ENCODE measurements around the gene TEDC1. TPM values are rescaled to one million over a fixed set of nuclear protein-coding genes. Genes with fewer than 3 reads are reported as not detected.

TEDC1 gene
- total RNA-seq, 1 experiment from 2014 or later = 34.0 TPM

DNA sequence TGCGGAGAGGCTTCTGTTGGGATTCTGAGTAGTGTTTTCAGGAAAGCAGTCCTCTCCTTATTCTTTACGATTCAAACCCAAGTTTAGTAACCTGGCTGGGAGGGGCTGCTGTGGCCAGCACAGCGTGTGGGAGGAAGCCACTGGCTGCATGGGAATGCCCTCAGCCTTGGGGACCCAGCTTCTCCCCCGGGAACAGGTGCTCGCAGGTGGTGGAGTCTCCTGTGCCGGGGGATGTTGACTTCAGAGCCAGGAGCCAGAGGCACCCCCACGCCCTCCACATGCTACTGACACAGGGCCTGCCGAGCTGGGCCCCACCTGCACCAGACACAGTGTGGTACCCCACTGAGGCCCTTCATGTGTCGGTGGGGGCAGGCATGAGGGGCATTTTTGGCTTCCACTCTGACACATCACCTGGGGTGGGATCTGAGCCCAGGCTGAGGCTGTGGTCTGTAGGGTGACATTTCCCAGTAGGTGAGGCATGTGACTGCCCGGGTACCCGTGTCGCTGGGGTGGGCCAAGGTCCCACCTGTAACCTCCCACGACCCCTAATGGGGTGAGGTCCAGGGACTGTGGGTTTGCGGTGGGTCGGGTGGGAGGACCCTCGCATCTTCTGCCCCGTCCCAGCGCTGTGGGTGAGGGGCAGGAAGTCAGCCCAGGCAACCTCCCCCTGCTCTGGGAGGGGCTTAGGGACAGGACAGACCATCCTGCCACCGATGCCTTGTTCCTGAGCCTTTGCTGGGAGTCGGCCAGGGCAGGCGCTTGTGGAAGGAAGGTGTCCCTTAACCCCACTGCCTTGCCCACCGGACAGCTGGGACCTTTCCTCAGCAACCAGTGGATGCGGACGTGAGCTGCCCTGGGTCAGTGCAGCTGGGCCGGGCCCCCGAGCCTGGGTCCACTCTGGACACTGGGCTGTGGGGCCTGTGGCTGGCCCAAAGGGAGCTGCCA lies 44.9 kb upstream of the TEDC1 start:
- intact Hi-C loops (cut with micrococcal nuclease; ENCODE audit: unreplicated experiment) = no loop called here
- Histone ChIP-seq H3K4me3 (ENCODE audit: low read depth, low read length, poor library complexity, severe bottlenecking) (no peak overlapping the region), H3K36me3 (ENCODE audit: insufficient read depth, low read length, poor library complexity, severe bottlenecking) (peaks cover 52% of the 10 kb centered on the region), H3K27ac (ENCODE audit: low read depth, low read length, poor library complexity, severe bottlenecking) (no peak overlapping the region), H3K27me3 (replicated peaks; ENCODE audit: insufficient read depth, low read depth, low read length, poor library complexity) (no peaks in the 10 kb centered on the region), H3K4me1 (ENCODE audit: insufficient read depth, low read length, poor library complexity, severe bottlenecking) (peaks cover 4% of the 10 kb centered on the region), H3K9me3 (ENCODE audit: low read depth, low read length, poor library complexity, severe bottlenecking) (no peaks in the 10 kb centered on the region)
- BruUV-seq (replicated peaks) = no TSS peak
- CTCF ChIA-PET = no interaction called here
- no peak for DNase-seq (ENCODE audit: low spot score)
- POLR2A ChIA-PET (ENCODE audit: low non-redundant PET) = no interaction called here
- TF ChIP-seq EZH2 (IDR thresholded peaks at IDR 0.05; ENCODE audit: borderline replicate concordance, low read depth, low read length, poor library complexity, severe bottlenecking) = no peak
- TF ChIP-seq, protein P1, sequence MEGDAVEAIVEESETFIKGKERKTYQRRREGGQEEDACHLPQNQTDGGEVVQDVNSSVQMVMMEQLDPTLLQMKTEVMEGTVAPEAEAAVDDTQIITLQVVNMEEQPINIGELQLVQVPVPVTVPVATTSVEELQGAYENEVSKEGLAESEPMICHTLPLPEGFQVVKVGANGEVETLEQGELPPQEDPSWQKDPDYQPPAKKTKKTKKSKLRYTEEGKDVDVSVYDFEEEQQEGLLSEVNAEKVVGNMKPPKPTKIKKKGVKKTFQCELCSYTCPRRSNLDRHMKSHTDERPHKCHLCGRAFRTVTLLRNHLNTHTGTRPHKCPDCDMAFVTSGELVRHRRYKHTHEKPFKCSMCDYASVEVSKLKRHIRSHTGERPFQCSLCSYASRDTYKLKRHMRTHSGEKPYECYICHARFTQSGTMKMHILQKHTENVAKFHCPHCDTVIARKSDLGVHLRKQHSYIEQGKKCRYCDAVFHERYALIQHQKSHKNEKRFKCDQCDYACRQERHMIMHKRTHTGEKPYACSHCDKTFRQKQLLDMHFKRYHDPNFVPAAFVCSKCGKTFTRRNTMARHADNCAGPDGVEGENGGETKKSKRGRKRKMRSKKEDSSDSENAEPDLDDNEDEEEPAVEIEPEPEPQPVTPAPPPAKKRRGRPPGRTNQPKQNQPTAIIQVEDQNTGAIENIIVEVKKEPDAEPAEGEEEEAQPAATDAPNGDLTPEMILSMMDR (conservative IDR thresholded peaks at IDR 0.05; ENCODE audit: low read depth, low read length) = no peak

DNA sequence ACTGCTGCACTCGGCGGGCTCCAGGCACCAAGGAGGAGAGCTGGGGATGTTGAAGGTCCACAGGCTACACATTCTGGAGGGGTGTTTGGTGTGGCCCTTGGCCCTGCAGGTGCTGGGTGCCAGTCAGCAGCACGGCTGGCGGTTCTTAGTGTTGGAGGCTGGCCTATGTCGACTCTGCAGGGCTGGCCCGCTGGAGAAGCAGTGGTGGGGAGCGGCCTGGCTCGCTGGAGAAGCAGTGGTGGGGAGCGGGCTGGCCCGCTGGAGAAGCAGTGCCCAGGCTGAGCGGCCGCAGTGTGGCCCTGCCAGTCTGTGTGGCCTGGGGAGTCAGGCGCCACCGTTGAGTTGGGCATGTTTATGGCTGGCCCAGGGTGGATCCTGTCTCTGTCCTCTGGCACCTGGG lies 44.1 kb upstream of the TEDC1 start:
- intact Hi-C loops (cut with micrococcal nuclease; ENCODE audit: unreplicated experiment) = no loop called here
- CTCF ChIA-PET = no interaction called here
- no peak overlapping the region for H3K27ac ChIP-seq (ENCODE audit: low read depth, low read length, poor library complexity, severe bottlenecking)

DNA sequence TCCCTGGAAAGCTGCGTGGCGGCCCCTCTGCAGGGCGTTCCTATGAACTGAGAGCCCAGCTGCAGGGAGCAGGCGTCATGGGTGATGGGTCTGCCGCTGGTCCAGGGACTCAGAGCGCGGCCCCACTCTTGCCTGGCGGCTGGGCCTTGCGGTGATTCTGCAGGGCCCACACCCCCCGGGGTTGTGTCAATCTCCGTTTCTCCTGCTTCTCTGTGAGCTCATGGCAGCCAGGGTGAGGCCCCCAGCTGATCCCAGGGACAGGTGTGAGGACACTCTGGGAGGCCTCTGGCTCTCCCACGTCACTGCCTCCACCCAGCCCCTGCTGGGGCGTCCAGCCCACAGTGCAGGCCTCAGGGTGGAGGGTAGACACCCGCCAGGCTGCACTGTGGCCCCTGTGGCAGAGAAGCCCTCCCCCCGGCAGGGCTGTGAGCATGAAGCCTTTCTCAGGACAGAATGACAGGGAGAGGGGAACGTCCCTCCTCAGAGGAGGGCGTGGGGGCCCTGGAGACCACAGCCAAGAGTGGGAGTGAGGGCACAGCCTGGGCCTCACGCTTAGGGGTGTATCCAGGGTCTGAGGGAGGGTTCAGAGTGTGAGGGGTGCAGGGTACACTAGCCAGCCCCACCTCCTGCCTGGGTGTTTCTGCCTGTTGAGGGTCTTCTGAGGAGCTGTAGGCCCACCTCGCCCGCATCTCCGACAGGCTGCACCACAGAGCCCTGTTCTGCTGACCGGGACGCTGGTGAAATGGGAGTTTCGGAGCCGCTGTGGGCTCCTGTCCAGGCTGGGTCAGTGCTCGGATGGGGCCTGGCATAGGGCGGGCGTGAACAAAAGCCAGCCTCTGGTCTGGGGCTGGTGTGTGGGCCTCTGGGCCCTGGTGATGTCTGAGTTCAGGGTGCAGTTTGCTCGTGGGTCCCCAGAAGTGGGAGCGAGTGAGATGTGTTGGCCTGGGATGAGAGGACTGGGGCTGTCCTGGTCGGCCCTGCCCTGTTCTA lies 43.1 kb upstream of the TEDC1 start:
- TF ChIP-seq EZH2 (IDR thresholded peaks at IDR 0.05; ENCODE audit: borderline replicate concordance, low read depth, low read length, poor library complexity, severe bottlenecking) = no peak
- TF ChIP-seq, protein P1 (conservative IDR thresholded peaks at IDR 0.05; ENCODE audit: low read depth, low read length) = no peak
- intact Hi-C loops (cut with micrococcal nuclease; ENCODE audit: unreplicated experiment) = loop anchor here (2.0 kb wide), 1 partner anchor 41 kb away; no protein-coding TSS in a partner anchor
- H3K36me3 ChIP-seq (ENCODE audit: insufficient read depth, low read length, poor library complexity, severe bottlenecking) = peaks cover 56% of the 10 kb centered on the region
- ChIA-PET CTCF (interaction anchor here (0.6 to 1.1 kb wide), 2 partner anchors 10 to 23 kb away, joined by 4 to 5 read pairs; no protein-coding TSS in a partner anchor), POLR2A (ENCODE audit: low non-redundant PET) (no interaction called here)
- H3K9me3 ChIP-seq (ENCODE audit: low read depth, low read length, poor library complexity, severe bottlenecking) = no peaks in the 10 kb centered on the region
- DNase-seq (ENCODE audit: low spot score) = no peak
- H3K4me1 ChIP-seq (ENCODE audit: insufficient read depth, low read length, poor library complexity, severe bottlenecking) = peaks cover 4% of the 10 kb centered on the region
- no peak overlapping the region for H3K4me3 ChIP-seq (ENCODE audit: low read depth, low read length, poor library complexity, severe bottlenecking)
- peak overlapping the region; percentile 53 for H3K27ac ChIP-seq (ENCODE audit: low read depth, low read length, poor library complexity, severe bottlenecking)
- no TSS peak for BruUV-seq (replicated peaks)
- H3K27me3 ChIP-seq (replicated peaks; ENCODE audit: insufficient read depth, low read depth, low read length, poor library complexity) = no peaks in the 10 kb centered on the region

More for the DNA sequence above, 44.1 kb upstream of the TEDC1 start:
- Histone ChIP-seq H3K4me1 (ENCODE audit: insufficient read depth, low read length, poor library complexity, severe bottlenecking) (peaks cover 4% of the 10 kb centered on the region), H3K4me3 (ENCODE audit: low read depth, low read length, poor library complexity, severe bottlenecking) (no peak overlapping the region), H3K36me3 (ENCODE audit: insufficient read depth, low read length, poor library complexity, severe bottlenecking) (peaks cover 54% of the 10 kb centered on the region), H3K27me3 (replicated peaks; ENCODE audit: insufficient read depth, low read depth, low read length, poor library complexity) (no peaks in the 10 kb centered on the region), H3K9me3 (ENCODE audit: low read depth, low read length, poor library complexity, severe bottlenecking) (no peaks in the 10 kb centered on the region)
- TF ChIP-seq EZH2 (IDR thresholded peaks at IDR 0.05; ENCODE audit: borderline replicate concordance, low read depth, low read length, poor library complexity, severe bottlenecking) = no peak
- TF ChIP-seq, protein P1 (conservative IDR thresholded peaks at IDR 0.05; ENCODE audit: low read depth, low read length) = no peak
- DNase-seq (ENCODE audit: low spot score) = no peak
- BruUV-seq (replicated peaks) = no TSS peak
- POLR2A ChIA-PET (ENCODE audit: low non-redundant PET) = no interaction called here
